IPS DF 6.9 (cell line): ENCODE data around the gene CAMKK2.
"Not testable (repeated sequence)": the region's sequence is repeated elsewhere in the genome, so short reads cannot be mapped to it uniquely, and the experiment has no call there.

Source experiments
- DNase-seq: peaks from one replicate; pipeline ENCODE4 v3.0.0-alpha.2; 2013; ENCODE audit warnings: low read depth, low spot score
- H3K27ac ChIP-seq: one replicate; pipeline ENCODE4 v1.5.1; 2013; ENCODE audit warnings: low read length, control low read depth
- H3K27me3 ChIP-seq: 2 replicates; pipeline ENCODE4 v1.6.1; 2013; ENCODE audit warnings: mild to moderate bottlenecking, low read length; ENCODE audit not compliant: control insufficient read depth, insufficient read depth
- H3K36me3 ChIP-seq: 2 replicates; pipeline ENCODE4 v1.6.1; 2013; ENCODE audit warnings: low read length; ENCODE audit not compliant: control insufficient read depth, insufficient read depth
- H3K4me1 ChIP-seq: 2 replicates; pipeline ENCODE4 v1.6.1; 2013; ENCODE audit warnings: low read length; ENCODE audit not compliant: control insufficient read depth, insufficient read depth
- H3K4me3 ChIP-seq: 2 replicates; pipeline ENCODE4 v1.5.1; 2013; ENCODE audit warnings: mild to moderate bottlenecking, low read length
- H3K9me3 ChIP-seq: 2 replicates; pipeline ENCODE4 v1.6.1; 2013; ENCODE audit warnings: low read length, inconsistent platforms; ENCODE audit not compliant: control insufficient read depth, insufficient read depth
- WGBS: extraction: QIAGEN DNeasy Blood & Tissue Kit; methylation state at CpG from one replicate; pipeline ENCODE4 v1.1.7; 2013; ENCODE audit warnings: mixed read lengths, missing lambda C conversion rate; ENCODE audit not compliant: insufficient read length, insufficient coverage; 5-methylcytosine and 5-hydroxymethylcytosine counted together

CAMKK2 gene

DNA sequence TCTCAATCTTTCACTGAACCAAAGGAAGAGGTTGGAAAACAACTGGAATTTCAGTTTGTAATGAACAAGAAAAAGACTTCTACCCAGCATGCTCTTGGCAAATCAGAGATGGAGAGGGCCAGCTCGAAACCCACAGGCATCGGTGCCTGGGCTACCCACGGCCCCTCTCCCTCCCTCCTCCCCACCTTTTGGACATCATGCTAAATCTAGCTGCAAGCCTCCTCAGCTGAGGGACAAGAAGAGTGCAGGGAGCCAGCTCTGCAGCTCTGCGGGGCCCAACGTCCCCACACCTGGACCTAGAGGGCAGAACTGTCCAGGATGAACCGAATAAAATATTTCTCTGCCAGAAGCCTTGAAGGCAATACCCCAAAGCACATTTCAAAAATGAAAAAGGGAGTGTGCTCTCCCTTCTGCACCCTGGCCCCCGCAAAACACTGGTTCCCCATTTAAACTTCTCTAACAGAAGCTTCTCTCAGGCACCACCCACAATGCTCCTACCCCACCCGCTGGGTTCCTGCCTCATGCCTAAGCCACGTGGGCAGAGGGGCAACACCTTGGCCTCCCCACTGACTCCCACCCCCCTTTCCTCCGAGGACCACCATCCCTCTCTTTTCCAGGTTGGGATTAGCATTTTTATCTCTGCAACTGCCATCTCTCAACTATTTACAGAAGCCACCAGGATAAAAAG lies 8.2 kb downstream of the CAMKK2 start:
- Histone ChIP-seq H3K36me3 (no peaks in the 10 kb centered on the region; the same call in 1 of the 2 replicates), H3K27ac (no peak overlapping the region), H3K27me3 (no peaks in the 10 kb centered on the region), H3K9me3 (no peaks in the 10 kb centered on the region), H3K4me1 (no peaks in the 10 kb centered on the region; the same call in 1 of the 2 replicates), H3K4me3 (no peak overlapping the region)
- no peak for DNase-seq
- no CpG with 5 or more reads among the region's 10 CpGs for WGBS

DNA sequence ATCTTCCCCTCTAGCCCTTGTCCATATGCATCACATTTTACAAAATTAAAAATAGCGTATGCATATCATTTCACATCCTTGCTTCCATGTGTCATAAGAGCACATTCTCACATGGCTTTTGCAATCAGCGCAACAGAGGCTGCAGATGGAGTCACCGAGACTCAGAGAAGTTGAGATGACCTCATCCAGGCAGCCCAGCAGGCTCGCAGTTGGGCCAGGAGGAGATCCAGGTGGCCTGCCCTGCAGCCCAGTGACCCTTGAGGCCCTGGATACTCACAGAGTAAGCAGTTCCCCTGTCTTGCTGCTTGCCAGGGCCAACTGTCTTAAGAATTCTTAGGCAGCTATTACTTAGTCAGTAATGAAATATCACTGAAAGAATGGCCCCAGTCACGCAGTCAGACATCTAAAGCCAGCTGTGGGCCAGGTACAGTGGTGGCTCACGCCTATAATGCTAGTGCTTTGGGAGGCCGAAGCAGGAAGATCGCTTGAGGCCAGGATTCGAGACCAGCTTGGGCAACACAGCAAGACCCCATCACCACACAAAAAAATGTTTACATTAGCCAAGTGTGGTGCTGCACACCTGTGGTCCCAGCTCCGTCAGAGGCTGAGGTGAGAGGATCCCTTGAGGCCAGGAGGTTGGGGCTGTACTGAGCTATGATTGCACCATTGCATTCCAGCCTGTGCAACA lies 9.1 kb downstream of the CAMKK2 start:
- Histone ChIP-seq H3K36me3 (no peaks in the 10 kb centered on the region; the same call in 1 of the 2 replicates), H3K27ac (no peak overlapping the region), H3K4me1 (no peaks in the 10 kb centered on the region; the same call in 1 of the 2 replicates), H3K4me3 (no peak overlapping the region), H3K9me3 (no peaks in the 10 kb centered on the region), H3K27me3 (no peaks in the 10 kb centered on the region)
- WGBS = no CpG with 5 or more reads among the region's 10 CpGs
- DNase-seq = no peak

DNA sequence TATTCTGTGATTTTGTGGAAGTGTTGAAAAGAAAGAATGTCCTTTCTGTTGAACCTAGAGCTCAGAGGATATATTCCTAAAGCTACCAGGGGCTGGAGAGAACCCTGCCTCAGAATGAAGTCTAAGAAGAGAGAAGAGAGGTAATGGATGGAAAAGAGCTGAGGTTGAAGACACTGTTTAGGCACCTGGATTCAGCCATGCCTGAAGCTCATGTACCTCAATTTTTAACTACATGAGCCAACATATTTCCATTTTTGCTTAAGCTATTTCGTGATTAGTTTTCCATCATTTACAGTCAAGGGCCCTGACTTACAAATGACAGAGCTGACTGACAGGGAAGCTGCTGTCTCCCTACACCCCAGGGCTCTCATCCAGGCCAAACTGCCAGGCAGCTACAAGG lies 10.7 kb downstream of the CAMKK2 start:
- Histone ChIP-seq H3K27me3 (no peaks in the 10 kb centered on the region), H3K4me1 (peaks cover 2% of the 10 kb centered on the region; the same call in 1 of the 2 replicates), H3K4me3 (no peak overlapping the region), H3K9me3 (no peaks in the 10 kb centered on the region), H3K27ac (no peak overlapping the region), H3K36me3 (no peaks in the 10 kb centered on the region; the same call in 1 of the 2 replicates)
- no peak for DNase-seq
- WGBS = no CpG with 5 or more reads among the region's 1 CpG

DNA sequence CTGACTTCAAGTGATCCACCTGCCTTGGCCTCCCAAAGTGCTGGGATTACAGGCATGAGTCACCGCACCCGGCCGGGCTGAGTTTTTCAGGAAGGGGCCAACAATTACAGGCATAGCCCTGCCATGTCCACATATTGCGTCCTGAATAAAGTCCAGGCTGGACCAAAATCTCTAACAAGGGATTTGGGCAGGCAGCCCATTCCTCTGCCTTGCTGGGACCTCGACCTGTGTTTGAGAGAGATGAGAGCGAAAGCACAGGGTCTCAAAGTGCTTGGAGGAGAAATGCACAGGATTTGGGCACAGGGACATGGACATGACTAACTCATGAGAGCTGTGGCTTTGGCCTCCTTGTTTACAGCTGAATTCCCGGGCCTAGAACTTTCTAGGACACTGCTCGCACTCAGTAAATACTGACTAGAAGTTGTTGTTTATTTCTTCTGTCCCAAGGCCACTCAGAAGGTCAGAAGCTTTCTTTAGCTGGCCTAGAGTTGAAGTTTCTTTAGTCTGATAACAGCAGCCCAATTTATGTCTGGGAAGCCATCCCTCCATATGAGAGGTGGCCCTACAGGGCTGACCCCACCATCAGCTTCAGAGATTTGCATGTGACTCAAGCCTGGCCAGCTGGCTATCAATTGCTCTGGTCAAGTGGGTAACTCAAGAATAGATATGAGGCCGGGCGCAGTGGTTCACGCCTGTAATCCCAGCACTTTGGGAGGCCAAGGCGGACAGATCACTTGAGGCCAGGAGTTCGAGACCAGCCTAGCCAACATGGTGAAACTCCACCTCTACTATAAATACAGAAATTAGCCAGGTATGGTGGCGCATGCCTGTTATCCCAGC lies 11.7 kb downstream of the CAMKK2 start:
- Histone ChIP-seq H3K4me1 (peaks cover 2% of the 10 kb centered on the region; the same call in 1 of the 2 replicates), H3K9me3 (no peaks in the 10 kb centered on the region), H3K4me3 (no peak overlapping the region), H3K36me3 (no peaks in the 10 kb centered on the region), H3K27me3 (no peaks in the 10 kb centered on the region), H3K27ac (no peak overlapping the region)
- WGBS = no CpG with 5 or more reads among the region's 14 CpGs
- DNase-seq = no peak

DNA sequence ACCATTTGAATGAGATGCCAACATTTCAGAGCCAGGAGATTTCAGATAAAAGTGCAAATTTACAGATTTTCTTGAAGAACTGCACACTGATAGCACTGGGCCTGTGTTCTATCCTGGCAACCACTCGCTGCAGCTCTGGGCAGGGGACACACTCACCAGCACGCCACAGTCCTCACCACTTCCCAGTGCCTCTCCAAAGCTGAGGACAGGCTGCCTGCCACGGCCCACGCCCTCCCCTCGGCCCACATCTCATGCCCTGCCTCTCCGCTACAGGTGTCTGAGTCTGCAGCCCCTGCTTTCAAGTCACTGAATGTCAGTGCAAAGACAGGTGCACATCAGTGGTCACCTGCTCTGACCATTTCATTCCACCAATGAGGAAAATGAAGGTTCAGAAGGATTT lies 12.7 kb downstream of the CAMKK2 start:
- no peak overlapping the region for H3K27ac ChIP-seq
- H3K4me1 ChIP-seq = peaks cover 2% of the 10 kb centered on the region; the same call in 1 of the 2 replicates
- H3K27me3 ChIP-seq = no peaks in the 10 kb centered on the region
- no peaks in the 10 kb centered on the region for H3K36me3 ChIP-seq
- no peak for DNase-seq
- no peaks in the 10 kb centered on the region for H3K9me3 ChIP-seq
- H3K4me3 ChIP-seq = no peak overlapping the region
- WGBS = no CpG with 5 or more reads among the region's 6 CpGs

DNA sequence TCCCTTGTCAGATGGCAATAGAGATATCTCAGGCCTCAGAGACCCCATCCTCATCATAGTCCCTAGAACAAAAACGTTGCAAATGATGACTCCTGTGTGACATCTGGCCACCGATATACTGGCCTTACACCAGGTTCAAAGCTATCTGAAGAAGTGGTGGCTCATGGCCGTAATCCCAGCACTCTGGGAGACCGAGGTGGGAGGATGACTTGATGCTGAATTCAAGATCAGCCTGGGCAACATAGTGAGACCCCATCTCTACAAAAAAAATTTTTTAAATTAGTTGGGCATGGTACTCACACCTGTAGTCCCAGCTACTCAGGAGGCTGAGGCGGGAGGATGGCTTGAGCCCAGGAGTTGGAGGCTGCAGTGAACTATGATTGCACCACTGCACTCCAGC lies 13.1 kb downstream of the CAMKK2 start:
- Histone ChIP-seq H3K36me3 (no peaks in the 10 kb centered on the region), H3K4me1 (peaks cover 2% of the 10 kb centered on the region; the same call in 1 of the 2 replicates)
- WGBS = no CpG with 5 or more reads among the region's 5 CpGs

DNA sequence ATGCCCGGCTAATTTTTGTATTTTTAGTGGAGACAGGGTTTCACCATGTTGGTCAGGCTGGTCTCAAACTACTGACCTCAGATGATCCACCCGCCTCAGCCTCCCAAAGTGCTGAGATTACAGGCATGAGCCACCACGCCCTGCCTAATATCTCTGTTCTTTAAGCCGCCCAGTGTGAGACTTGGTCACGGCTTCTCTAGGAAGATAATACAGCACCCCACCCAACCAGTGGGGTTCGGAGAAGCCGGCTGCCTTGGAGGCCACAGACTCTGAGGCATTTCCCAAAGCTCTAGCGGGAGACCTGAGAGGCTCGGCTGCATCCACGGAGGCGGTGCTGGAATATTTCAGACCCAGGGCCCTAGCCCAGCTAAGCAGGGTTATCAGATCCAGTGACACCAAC lies 13.6 kb downstream of the CAMKK2 start:
- not testable (repeated sequence) for H3K4me1 ChIP-seq, H3K27ac ChIP-seq, H3K9me3 ChIP-seq, H3K4me3 ChIP-seq, DNase-seq, H3K36me3 ChIP-seq, H3K27me3 ChIP-seq
- no CpG with 5 or more reads among the region's 11 CpGs for WGBS

More for the DNA sequence above, 13.1 kb downstream of the CAMKK2 start:
- Histone ChIP-seq H3K27me3 (no peaks in the 10 kb centered on the region), H3K9me3 (no peaks in the 10 kb centered on the region), H3K27ac (no peak overlapping the region), H3K4me3 (no peak overlapping the region)
- no peak for DNase-seq

DNA sequence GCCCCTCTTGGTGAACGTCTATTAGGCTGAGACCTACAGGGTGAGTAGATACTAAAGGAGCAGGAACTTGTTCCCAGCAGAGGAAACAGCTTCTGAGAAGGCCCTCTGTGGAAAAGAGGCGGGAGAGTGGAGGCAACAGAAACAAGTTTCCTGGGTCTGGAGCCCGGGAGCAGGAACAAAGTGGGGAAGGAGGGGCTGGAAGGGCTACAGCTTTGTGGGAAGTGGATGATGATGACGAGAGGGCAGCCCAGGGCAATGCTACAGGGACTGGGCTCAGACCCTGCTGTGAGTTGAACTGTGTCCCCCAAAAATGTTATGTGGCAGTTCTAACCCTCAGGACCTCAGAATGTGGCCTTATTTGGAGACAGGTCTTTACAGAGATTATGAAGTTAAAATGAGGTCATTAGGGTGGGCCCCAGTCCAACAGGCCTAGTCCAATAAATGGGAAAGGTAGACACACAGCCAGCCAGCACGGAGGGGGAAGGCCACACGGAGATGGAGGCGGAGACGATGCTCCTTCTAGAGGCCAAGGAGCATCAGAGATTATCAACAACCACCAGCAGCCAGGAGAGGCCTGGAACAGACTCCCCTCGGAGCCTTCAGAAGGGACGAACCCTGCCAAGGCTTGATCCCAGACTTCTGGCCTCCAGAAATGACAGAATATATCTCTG lies 14.3 kb downstream of the CAMKK2 start:
- peaks cover 2% of the 10 kb centered on the region; the same call in 1 of the 2 replicates for H3K4me1 ChIP-seq
- no peaks in the 10 kb centered on the region for H3K9me3 ChIP-seq
- H3K36me3 ChIP-seq = no peaks in the 10 kb centered on the region
- WGBS = no CpG with 5 or more reads among the region's 10 CpGs
- H3K4me3 ChIP-seq = no peak overlapping the region
- no peak overlapping the region for H3K27ac ChIP-seq
- H3K27me3 ChIP-seq = no peaks in the 10 kb centered on the region
- DNase-seq = no peak

DNA sequence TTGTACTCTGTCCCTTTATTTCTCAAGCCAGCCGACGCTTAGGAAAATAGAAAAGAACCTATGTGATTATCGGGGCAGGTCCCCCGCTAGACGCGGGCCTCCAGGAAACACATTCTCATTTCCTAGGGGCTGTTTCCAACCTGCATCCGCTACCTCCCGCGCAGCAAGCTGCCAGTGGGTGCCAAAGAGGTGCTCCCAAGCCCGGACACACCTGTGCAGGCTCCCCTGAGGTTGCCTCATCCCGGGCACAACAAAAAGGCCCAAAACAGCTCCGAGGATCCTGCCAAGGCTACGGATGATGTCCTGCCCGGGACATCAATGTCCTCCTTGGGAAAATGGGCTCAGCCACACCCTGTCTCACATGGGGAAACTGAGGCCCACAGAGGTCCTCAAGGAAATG lies 15.4 kb downstream of the CAMKK2 start:
- not testable (repeated sequence) for DNase-seq, H3K27ac ChIP-seq, H3K9me3 ChIP-seq, H3K4me3 ChIP-seq, H3K4me1 ChIP-seq, H3K27me3 ChIP-seq, H3K36me3 ChIP-seq
- WGBS = no CpG with 5 or more reads among the region's 14 CpGs

DNA sequence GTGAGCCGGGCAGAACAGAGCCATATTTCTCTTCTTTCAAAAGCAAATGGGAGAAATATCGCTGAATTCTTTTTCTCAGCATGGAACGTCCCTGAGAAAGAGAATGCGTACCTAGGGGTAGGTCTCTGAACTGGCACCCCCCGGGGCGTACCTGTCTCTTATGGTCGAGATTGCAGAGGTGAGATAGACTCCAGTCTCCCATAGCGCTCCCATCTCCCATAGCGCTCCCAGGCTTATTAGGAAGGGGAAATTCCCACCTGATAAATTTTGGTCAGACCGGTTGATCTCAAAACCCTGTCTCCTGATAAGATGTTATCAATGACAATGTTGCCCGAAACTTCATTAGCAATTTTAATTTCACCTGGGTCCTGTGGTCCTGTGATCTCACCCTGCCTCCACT lies 16.0 kb downstream of the CAMKK2 start:
- WGBS = no CpG with 5 or more reads among the region's 11 CpGs
- not testable (repeated sequence) for DNase-seq, H3K9me3 ChIP-seq

More for the DNA sequence above, 16.0 kb downstream of the CAMKK2 start:
- not testable (repeated sequence) for H3K27me3 ChIP-seq, H3K36me3 ChIP-seq, H3K4me3 ChIP-seq, H3K27ac ChIP-seq, H3K4me1 ChIP-seq
